Activated CD8-positive, alpha-beta T cell treated with anti-CD3 and anti-CD28 coated beads for 36 hours (primary cell): ENCODE data around the gene METTL16. TPM values are rescaled to one million over a fixed set of nuclear protein-coding genes. Genes with fewer than 3 reads are reported as not detected.
A peak's percentile ranks its signal among the peaks of the same experiment; 100 is the strongest.

Experiments
- ATAC-seq: fragments of 200-7000 bp; cut with Tn5 transposase; one replicate; pipeline ENCODE4 v1.10.0; 2021; ENCODE audit warnings: mild to moderate bottlenecking, moderate library complexity
- CTCF ChIA-PET: fragments of 350-600 bp; sonication (Branson Sonifier 250); formaldehyde crosslinking; loops from one replicate; lab custom pipeline; 2021; ENCODE audit warnings: antibody characterized with exemption; lab: Charles Lee
- POLR2A ChIA-PET: fragments of 350-600 bp; sonication (Branson Sonifier 250); formaldehyde crosslinking; loops from one replicate; lab custom pipeline; 2021; ENCODE audit warnings: antibody characterized with exemption; lab: Charles Lee
- DNase-seq: peaks from one replicate; pipeline ENCODE4 v3.0.0-alpha.2; 2020
- H3K27ac Mint-ChIP-seq: one replicate; pipeline ENCODE4 v1.8.0; 2021; ENCODE audit warnings: mild to moderate bottlenecking, mixed read lengths
- H3K27me3 Mint-ChIP-seq: one replicate; pipeline ENCODE4 v1.8.0; 2021; ENCODE audit warnings: mixed read lengths
- H3K36me3 Mint-ChIP-seq: one replicate; pipeline ENCODE4 v1.8.0; 2021; ENCODE audit warnings: low read depth, mixed read lengths
- H3K4me1 Mint-ChIP-seq: one replicate; pipeline ENCODE4 v1.8.0; 2021; ENCODE audit warnings: low read depth, mixed read lengths
- H3K4me3 Mint-ChIP-seq: one replicate; pipeline ENCODE4 v1.8.0; 2021; ENCODE audit warnings: mild to moderate bottlenecking, moderate library complexity, mixed read lengths
- H3K9me3 Mint-ChIP-seq: one replicate; pipeline ENCODE4 v1.8.0; 2021; ENCODE audit warnings: mixed read lengths
- intact Hi-C: fragments of 100-400 bp; cut with micrococcal nuclease; formaldehyde crosslinking; loops from one replicate; pipeline ENCODE4 v1.10.0; 2022
- total RNA-seq, 2 experiments: library from RNA; stranded (reverse); gene quantifications; one replicate each; pipeline ENCODE4 v1.2.3, GENCODE V29; 2021
- TF ChIP-seq, protein P1 (sequence below): fragments of 200-600 bp; IDR thresholded peaks from one replicate; pipeline ENCODE4 v1.8.0; 2022; ENCODE audit warnings: antibody characterized with exemption, mild to moderate bottlenecking

Gene METTL16
- total RNA-seq, 2 experiments from 2014 or later = 47.9 to 50.3 TPM

DNA sequence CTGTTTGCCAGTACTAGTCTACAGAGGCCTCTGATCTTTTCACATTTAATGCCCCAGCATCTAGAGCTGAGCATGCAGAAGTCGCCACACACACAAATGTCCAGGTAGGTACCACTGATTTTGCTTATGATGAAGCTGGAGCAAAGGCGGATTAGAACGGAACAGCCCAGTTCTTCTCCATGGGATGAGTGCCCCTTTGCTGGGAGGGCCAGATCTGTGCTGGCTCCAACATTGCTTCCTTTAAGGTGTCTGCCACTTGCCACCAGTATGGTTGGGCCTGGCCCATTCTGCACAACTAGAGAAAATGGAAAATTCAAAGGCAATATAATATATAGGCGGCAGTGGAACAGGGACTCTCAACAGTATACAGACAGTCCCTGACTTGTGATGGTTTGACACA is 108.6 kb downstream of the METTL16 start:
- H3K27me3 Mint-ChIP-seq = no peaks in the 10 kb centered on the region
- TF ChIP-seq, protein P1, sequence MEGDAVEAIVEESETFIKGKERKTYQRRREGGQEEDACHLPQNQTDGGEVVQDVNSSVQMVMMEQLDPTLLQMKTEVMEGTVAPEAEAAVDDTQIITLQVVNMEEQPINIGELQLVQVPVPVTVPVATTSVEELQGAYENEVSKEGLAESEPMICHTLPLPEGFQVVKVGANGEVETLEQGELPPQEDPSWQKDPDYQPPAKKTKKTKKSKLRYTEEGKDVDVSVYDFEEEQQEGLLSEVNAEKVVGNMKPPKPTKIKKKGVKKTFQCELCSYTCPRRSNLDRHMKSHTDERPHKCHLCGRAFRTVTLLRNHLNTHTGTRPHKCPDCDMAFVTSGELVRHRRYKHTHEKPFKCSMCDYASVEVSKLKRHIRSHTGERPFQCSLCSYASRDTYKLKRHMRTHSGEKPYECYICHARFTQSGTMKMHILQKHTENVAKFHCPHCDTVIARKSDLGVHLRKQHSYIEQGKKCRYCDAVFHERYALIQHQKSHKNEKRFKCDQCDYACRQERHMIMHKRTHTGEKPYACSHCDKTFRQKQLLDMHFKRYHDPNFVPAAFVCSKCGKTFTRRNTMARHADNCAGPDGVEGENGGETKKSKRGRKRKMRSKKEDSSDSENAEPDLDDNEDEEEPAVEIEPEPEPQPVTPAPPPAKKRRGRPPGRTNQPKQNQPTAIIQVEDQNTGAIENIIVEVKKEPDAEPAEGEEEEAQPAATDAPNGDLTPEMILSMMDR = no peak
- H3K27ac Mint-ChIP-seq = no peak overlapping the region
- POLR2A ChIA-PET = interaction anchor here (5.9 to 6.8 kb wide), 2 partner anchors 11 to 19 kb away, joined by 43 to 61 read pairs; no protein-coding TSS in a partner anchor
- intact Hi-C loops = no loop called here
- H3K9me3 Mint-ChIP-seq = no peaks in the 10 kb centered on the region
- peaks cover 34% of the 10 kb centered on the region for H3K4me1 Mint-ChIP-seq
- peak overlapping the region; percentile 67 for H3K4me3 Mint-ChIP-seq
- CTCF ChIA-PET = interaction anchor here (1.0 to 7.8 kb wide), 4 partner anchors 10 to 21 kb away, joined by 3 to 71 read pairs (median 26); no protein-coding TSS in a partner anchor
- no peaks in the 10 kb centered on the region for H3K36me3 Mint-ChIP-seq
- no peak for ATAC-seq
- no peak for DNase-seq

DNA sequence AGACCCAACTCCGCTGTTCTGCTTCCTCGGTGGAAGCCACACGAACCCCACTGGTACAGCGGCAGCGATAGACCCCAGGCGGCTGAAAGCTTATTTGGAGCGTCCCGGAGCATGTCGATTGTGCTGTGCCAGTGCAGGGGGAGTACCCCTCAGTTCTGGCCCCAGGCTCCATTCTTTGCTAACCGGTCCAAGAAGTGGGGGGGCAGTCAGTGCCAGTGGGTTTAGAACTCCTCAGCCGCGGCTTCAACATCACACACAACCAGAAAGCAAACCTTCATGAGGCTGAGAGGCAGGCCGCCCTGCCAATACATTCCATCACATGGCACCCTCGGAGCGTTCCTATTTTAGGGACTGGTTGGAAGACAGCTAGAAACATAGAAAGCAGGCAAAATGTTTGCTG is 109.1 kb downstream of the METTL16 start:
- TF ChIP-seq, protein P1 = no peak
- Mint-ChIP-seq H3K4me1 (peaks cover 39% of the 10 kb centered on the region), H3K4me3 (peak overlapping the region; percentile 67), H3K9me3 (no peaks in the 10 kb centered on the region), H3K36me3 (no peaks in the 10 kb centered on the region), H3K27ac (peak overlapping the region; percentile 23), H3K27me3 (no peaks in the 10 kb centered on the region)
- ATAC-seq = no peak
- ChIA-PET CTCF (interaction anchor here (1.6 to 7.8 kb wide), 3 partner anchors 9 to 20 kb away, joined by 6 to 71 read pairs (median 46); no protein-coding TSS in a partner anchor), POLR2A (interaction anchor here (5.9 to 6.8 kb wide), 2 partner anchors 11 to 18 kb away, joined by 43 to 61 read pairs; no protein-coding TSS in a partner anchor)
- no peak for DNase-seq
- intact Hi-C loops = loop anchor here (1.0 kb wide), 1 partner anchor 10 kb away; no protein-coding TSS in a partner anchor

DNA sequence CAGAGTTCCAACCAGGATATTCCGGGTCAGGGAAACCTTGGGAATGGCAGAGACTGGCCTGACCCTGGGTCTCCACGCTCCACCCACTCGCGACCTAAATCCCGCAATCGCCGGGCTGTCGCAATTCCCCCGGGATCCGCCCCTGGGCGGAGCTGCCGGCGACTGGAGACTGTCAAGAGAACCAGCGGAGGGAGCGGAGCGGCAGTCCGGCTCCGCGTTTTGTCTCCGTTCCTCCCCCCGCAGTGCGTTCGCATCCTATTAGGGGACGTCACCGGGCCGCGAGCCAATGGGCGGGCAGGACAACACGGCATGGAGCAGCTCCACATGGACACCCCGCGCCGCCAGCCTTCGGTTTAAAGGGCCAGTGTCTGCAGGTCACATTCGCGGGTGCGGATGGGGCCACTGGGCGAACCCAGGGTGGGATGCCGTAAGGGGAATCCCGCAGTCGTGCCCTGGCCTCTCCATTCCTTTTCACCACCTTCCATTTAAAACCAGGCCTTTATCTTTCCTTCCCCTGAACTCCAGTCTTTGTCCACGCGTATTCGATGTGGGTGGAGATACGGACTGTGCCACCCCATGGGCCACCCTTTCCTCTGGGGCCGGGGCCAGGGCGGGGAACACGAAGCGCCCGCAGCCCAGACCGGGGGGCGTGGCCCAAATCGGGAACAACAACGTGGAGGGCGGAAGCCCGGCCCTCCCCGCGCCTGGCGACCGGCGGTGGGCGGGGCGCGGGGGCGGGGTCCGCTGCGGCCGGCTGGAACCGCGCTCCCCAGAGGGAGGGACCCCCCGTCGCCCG is 110.1 kb downstream of the METTL16 start:
- peak overlapping the region; percentile 97 for H3K4me3 Mint-ChIP-seq
- ATAC-seq (peak; percentile 64), DNase-seq (peak; percentile 100)
- intact Hi-C loops = loop anchor here (1.0 kb wide), 1 partner anchor 9 kb away; no protein-coding TSS in a partner anchor
- no peaks in the 10 kb centered on the region for H3K27me3 Mint-ChIP-seq
- H3K27ac Mint-ChIP-seq = peak overlapping the region; percentile 94
- TF ChIP-seq, protein P1 = no peak
- peaks cover 41% of the 10 kb centered on the region for H3K4me1 Mint-ChIP-seq
- ChIA-PET POLR2A (interaction anchor here (0.8 to 6.8 kb wide), 7 partner anchors 10 to 82 kb away, joined by 3 to 61 read pairs (median 4); partner anchors contain the start of gene SGSM2), CTCF (interaction anchor here (1.1 to 7.8 kb wide), 5 partner anchors 8 to 48 kb away, joined by 3 to 71 read pairs (median 6); no protein-coding TSS in a partner anchor)
- no peaks in the 10 kb centered on the region for H3K9me3 Mint-ChIP-seq
- no peaks in the 10 kb centered on the region for H3K36me3 Mint-ChIP-seq

DNA sequence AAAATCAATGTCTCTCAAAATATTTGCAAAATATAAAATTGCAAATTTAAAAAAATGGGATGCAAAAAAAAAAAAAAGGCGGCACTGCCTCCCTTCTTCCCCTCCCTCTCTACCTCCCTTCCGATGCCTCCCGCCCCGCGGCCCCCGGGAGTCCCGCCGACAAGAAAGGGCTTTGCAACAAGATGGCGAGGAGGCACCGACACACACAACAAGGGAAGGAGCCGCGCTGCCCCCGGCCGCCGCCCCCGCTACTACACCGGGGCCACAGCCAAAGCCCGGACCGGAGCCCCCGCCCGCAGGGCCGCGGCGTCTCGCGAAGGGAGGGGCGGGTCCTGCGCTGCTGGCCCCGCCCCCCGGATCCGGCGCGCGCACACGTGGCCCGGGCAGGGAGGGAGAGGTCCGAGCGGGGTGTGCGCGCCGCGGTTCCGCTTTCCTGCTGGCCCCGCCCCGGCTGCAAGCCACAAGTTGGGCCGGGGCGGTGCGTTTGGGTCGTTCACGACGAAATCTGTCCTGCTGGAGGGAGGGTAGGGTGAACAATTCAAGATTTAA is 110.7 kb downstream of the METTL16 start, which contains the start of gene MNT:
TSS of gene MNT (minus strand) at position 184 of the 549 bp plus-strand sequence. CDS start 348 bp downstream, outside the sequence.
- ATAC-seq = peak; percentile 52
- ChIA-PET POLR2A (interaction anchor here (0.8 to 6.8 kb wide), 7 partner anchors 9 to 81 kb away, joined by 3 to 61 read pairs (median 4); partner anchors contain the start of gene SGSM2), CTCF (interaction anchor here (1.1 to 7.8 kb wide), 4 partner anchors 9 to 47 kb away, joined by 3 to 71 read pairs (median 26); no protein-coding TSS in a partner anchor)
- H3K36me3 Mint-ChIP-seq = no peaks in the 10 kb centered on the region
- H3K27me3 Mint-ChIP-seq = no peaks in the 10 kb centered on the region
- no peaks in the 10 kb centered on the region for H3K9me3 Mint-ChIP-seq
- peaks cover 42% of the 10 kb centered on the region for H3K4me1 Mint-ChIP-seq
- intact Hi-C loops = no loop called here
- H3K27ac Mint-ChIP-seq = peak within 1 kb of the TSS; percentile 95
- TF ChIP-seq, protein P1 = no peak
- DNase-seq = peak; percentile 95
- peak within 1 kb of the TSS; percentile 97 for H3K4me3 Mint-ChIP-seq
